Chondrocyte (in vitro differentiated cells): ENCODE results near the gene CCL18. TPM values are rescaled to one million over a fixed set of nuclear protein-coding genes. Genes with fewer than 3 reads are reported as not detected.
A peak's percentile ranks its signal among the peaks of the same experiment; 100 is the strongest.
"Not testable (repeated sequence)": the region's sequence is repeated elsewhere in the genome, so short reads cannot be mapped to it uniquely, and the experiment has no call there.

Experiments
- DNase-seq: peaks from one replicate; pipeline ENCODE4 v3.0.0; 2021; ENCODE audit warnings: mixed read lengths, low spot score
- H3K27ac Mint-ChIP-seq: one replicate; pipeline ENCODE4 v1.8.0; 2021; ENCODE audit warnings: mild to moderate bottlenecking, moderate library complexity, mixed read lengths; ENCODE audit not compliant: unreplicated experiment
- H3K27me3 Mint-ChIP-seq: 2 replicates; pipeline ENCODE4 v1.8.0; 2021; ENCODE audit warnings: low read depth, mixed read lengths
- H3K36me3 Mint-ChIP-seq: 2 replicates; pipeline ENCODE4 v1.8.0; 2021; ENCODE audit warnings: low read depth, mixed read lengths
- H3K4me1 Mint-ChIP-seq: 2 replicates; pipeline ENCODE4 v1.8.0; 2021; ENCODE audit warnings: low read depth, mild to moderate bottlenecking, mixed read lengths
- H3K4me3 Mint-ChIP-seq: one replicate; pipeline ENCODE4 v1.8.0; 2021; ENCODE audit warnings: mild to moderate bottlenecking, moderate library complexity, mixed read lengths; ENCODE audit not compliant: unreplicated experiment
- H3K9me3 Mint-ChIP-seq: 2 replicates; pipeline ENCODE4 v1.8.0; 2021; ENCODE audit warnings: low read depth, mixed read lengths
- total RNA-seq: library from RNA; stranded (reverse); gene quantifications from 3 replicates; pipeline ENCODE4 v1.2.1, GENCODE V29; 2021
- TF ChIP-seq, protein P1 (sequence below): fragments of 200-600 bp; sonication (generic); IDR thresholded peaks from 2 replicates; pipeline ENCODE4 v1.5.0; 2021; ENCODE audit warnings: antibody characterized with exemption, mild to moderate bottlenecking, moderate library complexity

Gene CCL18
- total RNA-seq, 1 donor from 2014 or later: not detected

DNA sequence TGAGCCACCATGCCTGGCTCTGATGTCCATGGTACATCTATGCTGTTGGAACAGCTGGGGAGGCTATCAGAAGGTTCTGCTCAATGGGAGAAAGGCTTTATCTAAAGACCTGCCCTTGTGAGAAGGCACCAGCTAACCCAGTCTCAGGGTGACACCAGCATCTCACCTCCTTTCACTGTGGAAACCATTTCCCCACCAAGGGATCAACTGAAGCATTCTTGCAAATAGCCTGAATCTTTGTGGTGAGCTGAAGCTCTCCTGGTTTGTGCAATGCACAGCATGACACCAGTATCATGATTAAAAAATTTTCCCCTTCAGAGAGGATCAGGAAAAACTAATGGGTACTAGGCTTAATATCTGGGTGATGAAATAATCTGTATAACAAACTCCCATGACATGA is 5.1 kb downstream of the CCL18 start:
- Mint-ChIP-seq H3K27ac (no peak overlapping the region), H3K4me1 (no peaks in the 10 kb centered on the region)

DNA sequence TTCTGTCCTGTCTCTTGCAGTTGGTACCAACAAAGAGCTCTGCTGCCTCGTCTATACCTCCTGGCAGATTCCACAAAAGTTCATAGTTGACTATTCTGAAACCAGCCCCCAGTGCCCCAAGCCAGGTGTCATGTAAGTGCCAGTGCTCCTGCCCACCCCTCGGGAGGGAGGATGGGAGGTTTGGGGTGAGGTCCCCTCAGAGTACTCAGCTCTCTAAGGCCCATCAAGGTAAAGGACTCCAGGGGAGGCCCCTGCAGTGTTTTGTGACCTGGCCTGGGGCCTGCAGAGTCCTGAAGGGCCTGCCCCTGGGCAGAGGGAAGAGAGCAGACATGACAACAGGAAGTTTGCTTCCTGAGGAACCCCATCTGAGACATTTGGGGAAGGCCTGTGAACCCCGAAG is 6.4 kb downstream of the CCL18 start:
- no peaks in the 10 kb centered on the region for H3K4me1 Mint-ChIP-seq
- H3K27me3 Mint-ChIP-seq: peaks cover 16% of the 10 kb centered on the region
- no peak for DNase-seq
- no peak overlapping the region for H3K27ac Mint-ChIP-seq
- no peak overlapping the region for H3K4me3 Mint-ChIP-seq
- H3K9me3 Mint-ChIP-seq: peaks cover 3% of the 10 kb centered on the region
- TF ChIP-seq, protein P1, sequence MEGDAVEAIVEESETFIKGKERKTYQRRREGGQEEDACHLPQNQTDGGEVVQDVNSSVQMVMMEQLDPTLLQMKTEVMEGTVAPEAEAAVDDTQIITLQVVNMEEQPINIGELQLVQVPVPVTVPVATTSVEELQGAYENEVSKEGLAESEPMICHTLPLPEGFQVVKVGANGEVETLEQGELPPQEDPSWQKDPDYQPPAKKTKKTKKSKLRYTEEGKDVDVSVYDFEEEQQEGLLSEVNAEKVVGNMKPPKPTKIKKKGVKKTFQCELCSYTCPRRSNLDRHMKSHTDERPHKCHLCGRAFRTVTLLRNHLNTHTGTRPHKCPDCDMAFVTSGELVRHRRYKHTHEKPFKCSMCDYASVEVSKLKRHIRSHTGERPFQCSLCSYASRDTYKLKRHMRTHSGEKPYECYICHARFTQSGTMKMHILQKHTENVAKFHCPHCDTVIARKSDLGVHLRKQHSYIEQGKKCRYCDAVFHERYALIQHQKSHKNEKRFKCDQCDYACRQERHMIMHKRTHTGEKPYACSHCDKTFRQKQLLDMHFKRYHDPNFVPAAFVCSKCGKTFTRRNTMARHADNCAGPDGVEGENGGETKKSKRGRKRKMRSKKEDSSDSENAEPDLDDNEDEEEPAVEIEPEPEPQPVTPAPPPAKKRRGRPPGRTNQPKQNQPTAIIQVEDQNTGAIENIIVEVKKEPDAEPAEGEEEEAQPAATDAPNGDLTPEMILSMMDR: no peak
- H3K36me3 Mint-ChIP-seq: no peaks in the 10 kb centered on the region

More for the DNA sequence above, 5.1 kb downstream of the CCL18 start:
- Mint-ChIP-seq H3K4me3 (no peak overlapping the region), H3K9me3 (peaks cover 3% of the 10 kb centered on the region), H3K27me3 (peaks cover 24% of the 10 kb centered on the region), H3K36me3 (no peaks in the 10 kb centered on the region)
- TF ChIP-seq, protein P1: no peak
- no peak for DNase-seq

DNA sequence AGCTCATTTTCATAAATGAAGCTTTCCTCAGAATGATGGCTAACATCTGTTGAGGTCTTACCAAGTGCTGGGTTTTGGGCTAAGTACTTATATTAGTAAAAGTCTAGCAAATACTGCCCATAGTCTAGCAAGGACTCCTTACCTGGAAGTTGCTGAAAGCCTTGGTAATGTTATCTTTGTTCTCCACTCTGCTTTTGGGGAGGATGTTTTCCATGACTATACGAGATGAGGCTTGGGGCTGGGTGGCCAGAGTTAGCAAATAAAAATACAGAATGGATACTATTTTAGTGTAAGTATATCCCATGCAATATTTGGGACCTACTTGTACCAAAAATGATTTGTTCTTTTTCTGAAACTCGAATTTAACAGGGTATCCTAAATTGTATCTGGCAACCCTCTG is 7.7 kb downstream of the CCL18 start:
- TF ChIP-seq, protein P1: no peak
- no peaks in the 10 kb centered on the region for H3K36me3 Mint-ChIP-seq

DNA sequence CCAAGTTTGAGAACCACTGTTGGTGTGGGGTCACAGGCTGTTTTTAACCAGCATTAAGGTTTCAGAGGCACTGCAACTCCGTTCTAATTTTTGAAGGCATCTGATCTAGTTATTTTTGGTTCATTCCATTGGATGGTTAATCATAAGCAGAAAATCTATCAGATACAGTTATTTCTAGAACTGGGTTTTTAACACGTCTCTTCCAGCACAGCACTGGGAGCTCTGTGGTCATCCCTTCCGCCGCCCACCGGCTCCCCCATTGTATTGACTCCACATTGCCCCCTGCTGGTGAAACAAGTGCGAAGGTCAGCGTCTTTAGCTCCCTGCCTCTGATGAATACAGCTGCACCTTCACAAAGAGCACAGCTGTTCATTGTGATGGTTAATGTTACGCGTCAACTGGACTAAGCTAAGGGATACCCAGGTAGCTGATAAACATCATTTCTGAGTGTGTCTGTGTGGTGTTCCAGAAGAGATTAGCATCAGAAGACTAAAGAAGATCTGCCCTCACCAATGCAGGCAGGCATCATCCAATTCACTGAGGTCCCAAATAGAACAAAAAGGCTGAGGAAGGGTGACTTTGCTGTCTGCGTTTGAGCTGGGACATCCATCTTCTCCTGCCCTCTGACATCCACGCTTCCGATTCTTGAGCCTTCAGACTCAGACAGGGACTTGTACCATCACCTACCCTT is 8.5 kb downstream of the CCL18 start:
- Mint-ChIP-seq H3K4me3 (no peak overlapping the region), H3K4me1 (no peaks in the 10 kb centered on the region)

More for the DNA sequence above, 7.7 kb downstream of the CCL18 start:
- Mint-ChIP-seq H3K9me3 (peaks cover 2% of the 10 kb centered on the region), H3K27ac (no peak overlapping the region), H3K27me3 (peaks cover 16% of the 10 kb centered on the region), H3K4me1 (no peaks in the 10 kb centered on the region), H3K4me3 (no peak overlapping the region)
- no peak for DNase-seq

DNA sequence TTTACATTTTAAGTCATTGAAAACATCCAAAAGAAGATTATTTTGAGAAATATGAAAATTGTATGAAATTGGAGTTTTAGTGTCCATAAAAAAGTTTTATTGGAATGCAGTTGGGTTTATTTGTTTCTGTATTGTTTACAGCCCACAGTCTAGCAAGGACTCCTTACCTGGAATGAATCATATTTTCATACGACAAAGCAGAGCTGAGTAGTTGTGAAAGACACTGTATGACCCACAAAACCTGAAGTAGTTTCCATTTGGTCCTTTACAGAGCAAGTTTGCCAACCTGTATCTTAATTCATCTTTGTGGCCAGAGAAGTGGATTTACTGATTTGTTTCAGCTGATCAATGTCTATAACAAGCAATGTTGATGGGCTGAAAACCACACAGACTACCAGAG is 10.3 kb downstream of the CCL18 start:
- Mint-ChIP-seq H3K4me3 (no peak overlapping the region), H3K27me3 (peaks cover 27% of the 10 kb centered on the region), H3K9me3 (peaks cover 5% of the 10 kb centered on the region), H3K4me1 (no peaks in the 10 kb centered on the region), H3K36me3 (no peaks in the 10 kb centered on the region), H3K27ac (no peak overlapping the region)
- DNase-seq: no peak
- TF ChIP-seq, protein P1: no peak

More for the DNA sequence above, 8.5 kb downstream of the CCL18 start:
- TF ChIP-seq, protein P1: peak; percentile 76
- no peak overlapping the region for H3K27ac Mint-ChIP-seq
- DNase-seq: no peak
- H3K36me3 Mint-ChIP-seq: no peaks in the 10 kb centered on the region
- H3K9me3 Mint-ChIP-seq: peaks cover 5% of the 10 kb centered on the region
- peaks cover 18% of the 10 kb centered on the region for H3K27me3 Mint-ChIP-seq

DNA sequence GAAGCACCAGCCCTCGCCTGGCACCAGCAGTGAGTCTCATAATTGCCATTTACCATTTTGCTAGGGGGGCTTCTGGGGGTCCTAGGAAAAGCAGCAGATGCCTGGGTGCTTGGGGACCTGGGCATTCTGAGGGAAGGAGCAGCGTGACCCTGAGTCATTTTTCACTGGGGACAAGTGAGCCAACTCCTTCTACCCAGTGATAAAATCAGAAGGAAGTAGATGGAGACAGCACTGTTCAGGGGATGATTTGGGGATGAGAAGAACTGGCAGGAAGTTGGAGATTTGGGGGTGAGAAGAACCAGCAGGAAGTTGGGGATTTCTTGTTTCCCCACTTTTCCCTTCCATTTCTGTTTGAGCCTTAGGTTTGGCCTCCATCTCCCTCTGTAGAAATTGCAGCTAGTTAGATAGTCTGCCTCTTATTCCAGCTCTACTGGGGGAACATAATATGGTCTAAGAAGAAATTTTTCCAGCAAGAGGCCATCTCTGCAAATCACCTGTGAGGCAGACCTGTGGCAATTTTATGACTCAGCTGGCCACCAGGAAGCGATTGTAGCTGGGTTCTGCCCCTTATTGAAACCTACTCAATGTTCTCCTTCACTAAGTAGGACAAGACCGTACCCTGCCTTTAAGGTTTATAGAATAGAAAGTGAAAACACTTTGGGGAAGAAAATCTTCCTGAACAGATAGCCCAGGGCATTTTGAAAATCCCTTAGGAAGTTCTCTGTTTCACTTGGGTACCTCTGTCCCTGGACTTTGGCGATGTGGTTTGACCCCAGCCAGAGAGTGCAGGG is 17.8 kb downstream of the CCL18 start:
- H3K27me3 Mint-ChIP-seq: peaks cover 24% of the 10 kb centered on the region
- H3K4me1 Mint-ChIP-seq, H3K27ac Mint-ChIP-seq, DNase-seq, H3K9me3 Mint-ChIP-seq, H3K36me3 Mint-ChIP-seq, H3K4me3 Mint-ChIP-seq: not testable (repeated sequence)

DNA sequence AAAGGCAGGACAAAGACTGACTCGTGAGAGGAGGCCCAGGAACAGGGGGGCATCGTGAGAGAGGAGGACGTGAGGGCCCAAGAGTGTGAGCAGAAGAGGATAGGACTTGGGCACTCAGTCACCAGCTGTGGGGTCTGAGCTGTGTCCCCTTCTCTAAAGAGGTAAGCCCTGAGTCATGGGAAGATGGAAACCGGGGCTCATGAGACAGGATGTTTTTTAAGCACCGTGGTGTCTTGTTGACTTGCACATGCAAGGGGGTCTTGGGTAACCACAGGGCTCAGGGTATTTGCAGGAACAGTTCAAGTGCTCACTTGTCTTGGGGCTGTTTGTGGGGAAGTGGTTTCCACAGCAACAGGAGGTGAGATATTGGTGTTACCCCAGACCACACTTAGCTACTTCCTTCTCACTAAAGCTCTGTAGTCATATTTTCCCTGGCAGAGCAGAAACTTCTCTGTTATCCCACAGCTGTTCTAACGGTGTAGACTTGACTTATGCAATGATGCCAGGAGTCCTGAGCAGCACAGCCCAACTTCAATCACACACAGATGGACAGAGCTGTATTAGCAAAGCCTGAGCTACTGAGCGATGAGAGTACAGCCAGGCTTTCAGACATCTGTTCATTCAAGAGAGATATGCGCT is 18.5 kb downstream of the CCL18 start:
- H3K27me3 Mint-ChIP-seq: peaks cover 23% of the 10 kb centered on the region
- H3K4me3 Mint-ChIP-seq, H3K36me3 Mint-ChIP-seq, H3K27ac Mint-ChIP-seq, H3K4me1 Mint-ChIP-seq, H3K9me3 Mint-ChIP-seq, DNase-seq: not testable (repeated sequence)
